Right lobe of liver (tissue), 4 donors: ENCODE results near the gene PTPRD.

Source experiments
- POLR2A ChIP-seq: fragments of 450-650 bp; IDR thresholded peaks from one replicate; pipeline ENCODE4 v1.6.1; 2017; ENCODE audit warnings: antibody characterized with exemption, mild to moderate bottlenecking
- TF ChIP-seq, protein P1 (sequence below), 4 donors: fragments of 200-600 bp in 3 of 4; fragments of 450-650 bp in 1 of 4; IDR thresholded peaks; one replicate each; pipeline versions ENCODE4 v1.5.1 to v1.8.0; 2016 to 2022; ENCODE audit warnings: antibody characterized with exemption in 4 of 4, mild to moderate bottlenecking in 2 of 4
- donor health status: DM: no; HTN: no; CAD: no.
- donor health status: DM: no; HTN: no; CAD: no.
- donor health status: DM: no; HTN: yes; CAD: no.

DNA sequence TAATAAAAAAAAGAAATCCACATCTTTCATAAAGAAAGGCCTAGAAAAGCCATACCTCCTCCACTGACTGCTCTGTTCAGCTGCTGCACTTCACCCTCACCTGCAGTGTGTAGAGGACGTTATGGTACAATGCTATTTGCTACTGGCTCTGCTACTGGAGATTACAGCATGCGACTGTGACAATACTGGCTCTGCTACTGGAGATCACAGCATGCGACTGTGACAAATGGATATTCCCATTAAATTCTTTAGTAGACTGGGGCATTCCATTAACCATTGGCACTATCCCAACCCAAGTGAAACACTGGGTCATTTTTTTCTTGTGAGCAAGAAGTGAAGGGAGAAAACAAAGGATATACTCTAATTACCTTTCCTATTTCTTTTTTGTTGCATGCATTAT lies 1749.7 kb downstream of the PTPRD start:
- TF ChIP-seq, protein P1, sequence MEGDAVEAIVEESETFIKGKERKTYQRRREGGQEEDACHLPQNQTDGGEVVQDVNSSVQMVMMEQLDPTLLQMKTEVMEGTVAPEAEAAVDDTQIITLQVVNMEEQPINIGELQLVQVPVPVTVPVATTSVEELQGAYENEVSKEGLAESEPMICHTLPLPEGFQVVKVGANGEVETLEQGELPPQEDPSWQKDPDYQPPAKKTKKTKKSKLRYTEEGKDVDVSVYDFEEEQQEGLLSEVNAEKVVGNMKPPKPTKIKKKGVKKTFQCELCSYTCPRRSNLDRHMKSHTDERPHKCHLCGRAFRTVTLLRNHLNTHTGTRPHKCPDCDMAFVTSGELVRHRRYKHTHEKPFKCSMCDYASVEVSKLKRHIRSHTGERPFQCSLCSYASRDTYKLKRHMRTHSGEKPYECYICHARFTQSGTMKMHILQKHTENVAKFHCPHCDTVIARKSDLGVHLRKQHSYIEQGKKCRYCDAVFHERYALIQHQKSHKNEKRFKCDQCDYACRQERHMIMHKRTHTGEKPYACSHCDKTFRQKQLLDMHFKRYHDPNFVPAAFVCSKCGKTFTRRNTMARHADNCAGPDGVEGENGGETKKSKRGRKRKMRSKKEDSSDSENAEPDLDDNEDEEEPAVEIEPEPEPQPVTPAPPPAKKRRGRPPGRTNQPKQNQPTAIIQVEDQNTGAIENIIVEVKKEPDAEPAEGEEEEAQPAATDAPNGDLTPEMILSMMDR (IDR thresholded peaks at IDR 0.05), result no peak
- TF ChIP-seq POLR2A, result no peak
